Measurements from ENCODE around the gene PTPN3.

GRCh38 chr9:109476642-109477257 is 21.4 kb downstream of the PTPN3 start:
- no peak for TF ChIP-seq CTCF (conservative IDR thresholded peaks at IDR 0.05)
- no peak for TF ChIP-seq ZFX (IDR thresholded peaks at IDR 0.05)

Data from C4-2B (cell line).